ENCODE results near the gene BPIFA2. TPM values are rescaled to one million over a fixed set of nuclear protein-coding genes. Genes with fewer than 3 reads are reported as not detected.

BPIFA2 gene
- total and polyA plus RNA-seq, 2 donors (not counting 1 experiment from before 2014, with no cell fraction given): not detected

DNA sequence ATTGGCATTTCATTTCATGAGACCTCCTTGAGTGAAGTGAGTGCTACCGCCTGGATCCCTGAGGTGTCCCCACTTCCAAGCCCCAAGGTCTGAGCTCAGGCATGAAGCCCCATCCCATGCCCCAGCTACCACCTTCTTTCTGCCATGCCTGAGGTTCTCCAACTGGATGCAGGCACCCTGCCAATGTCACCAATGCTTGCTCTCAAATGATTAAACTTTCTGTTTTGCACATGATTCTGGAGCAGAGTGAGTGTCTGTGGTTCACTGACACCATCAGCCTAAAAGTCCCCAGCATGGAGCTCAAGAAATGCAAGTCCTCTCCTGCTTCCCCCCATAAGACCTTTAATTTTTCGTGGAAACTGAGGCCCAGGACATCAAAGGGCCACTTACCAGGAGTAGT, 43.7 kb upstream of the BPIFA2 start:
- ATAC-seq (ENCODE audit: low read depth) (no peak), DNase-seq (no peak)
- Mint-ChIP-seq H3K27me3 (peaks cover 35% of the 10 kb centered on the region), H3K4me3 (no peak overlapping the region), H3K4me1 (no peaks in the 10 kb centered on the region), H3K27ac (no peak overlapping the region), H3K9me3 (ENCODE audit: insufficient read depth) (peaks cover 10% of the 10 kb centered on the region)
- Histone ChIP-seq H4K20me1 (ENCODE audit: control insufficient read depth, insufficient read depth, low read length, poor library complexity, severe bottlenecking) (no peaks in the 10 kb centered on the region), H3K4me3 (ENCODE audit: control extremely low read depth in 1 of 5, extremely low read depth in 1 of 5, insufficient read depth in 1 of 5, low read depth in 2 of 5, low read length in 4 of 5) (no peak overlapping the region), H3K36me3 (replicated peaks in 1 of 2; ENCODE audit: control extremely low read depth in 1 of 2, control insufficient read depth in 1 of 2, extremely low read depth in 1 of 2, insufficient read depth in 2 of 2, low read length in 1 of 2) (no peaks in the 10 kb centered on the region), H3K4me2 (replicated peaks; ENCODE audit: low read depth, low read length, poor library complexity, severe bottlenecking) (no peak overlapping the region), H3K79me2 (ENCODE audit: control insufficient read depth, insufficient read depth, low read length) (no peaks in the 10 kb centered on the region), H2AFZ (ENCODE audit: insufficient read depth, low read depth, low read length, poor library complexity, severe bottlenecking) (no peak overlapping the region), H3K27ac (ENCODE audit: low read length in 2 of 2) (no peak overlapping the region), H3K9me3 (ENCODE audit: control extremely low read depth in 1 of 3, control insufficient read depth in 2 of 3, insufficient read depth in 1 of 3, low read length in 2 of 3) (no peaks in the 10 kb centered on the region), H3K4me1 (ENCODE audit: control insufficient read depth in 2 of 2, insufficient read depth in 2 of 2, low read length in 2 of 2) (no peaks in the 10 kb centered on the region), H3K9ac (ENCODE audit: low read length) (no peak overlapping the region), H3K27me3 (replicated peaks in 1 of 4; ENCODE audit: control extremely low read depth in 1 of 4, control insufficient read depth in 3 of 4, insufficient read depth in 4 of 4, low read length in 3 of 4) (peaks cover 0 to 9% (median 0%) of the 10 kb centered on the region in 4 experiments)
- no peak for TF ChIP-seq EZH2 (IDR thresholded peaks at IDR 0.05; ENCODE audit: borderline replicate concordance, insufficient read depth, low read depth, low read length, poor library complexity, severe bottlenecking)
- TF ChIP-seq, protein P1, sequence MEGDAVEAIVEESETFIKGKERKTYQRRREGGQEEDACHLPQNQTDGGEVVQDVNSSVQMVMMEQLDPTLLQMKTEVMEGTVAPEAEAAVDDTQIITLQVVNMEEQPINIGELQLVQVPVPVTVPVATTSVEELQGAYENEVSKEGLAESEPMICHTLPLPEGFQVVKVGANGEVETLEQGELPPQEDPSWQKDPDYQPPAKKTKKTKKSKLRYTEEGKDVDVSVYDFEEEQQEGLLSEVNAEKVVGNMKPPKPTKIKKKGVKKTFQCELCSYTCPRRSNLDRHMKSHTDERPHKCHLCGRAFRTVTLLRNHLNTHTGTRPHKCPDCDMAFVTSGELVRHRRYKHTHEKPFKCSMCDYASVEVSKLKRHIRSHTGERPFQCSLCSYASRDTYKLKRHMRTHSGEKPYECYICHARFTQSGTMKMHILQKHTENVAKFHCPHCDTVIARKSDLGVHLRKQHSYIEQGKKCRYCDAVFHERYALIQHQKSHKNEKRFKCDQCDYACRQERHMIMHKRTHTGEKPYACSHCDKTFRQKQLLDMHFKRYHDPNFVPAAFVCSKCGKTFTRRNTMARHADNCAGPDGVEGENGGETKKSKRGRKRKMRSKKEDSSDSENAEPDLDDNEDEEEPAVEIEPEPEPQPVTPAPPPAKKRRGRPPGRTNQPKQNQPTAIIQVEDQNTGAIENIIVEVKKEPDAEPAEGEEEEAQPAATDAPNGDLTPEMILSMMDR (IDR thresholded peaks at IDR 0.05): no peak
- intact Hi-C loops (cut with micrococcal nuclease): no loop called here
- 60% methylated on average over 2 of the region's 2 CpGs for WGBS (ENCODE audit: insufficient coverage)
- ChIA-PET POLR2A (no interaction called here), CTCF (no interaction called here)

DNA sequence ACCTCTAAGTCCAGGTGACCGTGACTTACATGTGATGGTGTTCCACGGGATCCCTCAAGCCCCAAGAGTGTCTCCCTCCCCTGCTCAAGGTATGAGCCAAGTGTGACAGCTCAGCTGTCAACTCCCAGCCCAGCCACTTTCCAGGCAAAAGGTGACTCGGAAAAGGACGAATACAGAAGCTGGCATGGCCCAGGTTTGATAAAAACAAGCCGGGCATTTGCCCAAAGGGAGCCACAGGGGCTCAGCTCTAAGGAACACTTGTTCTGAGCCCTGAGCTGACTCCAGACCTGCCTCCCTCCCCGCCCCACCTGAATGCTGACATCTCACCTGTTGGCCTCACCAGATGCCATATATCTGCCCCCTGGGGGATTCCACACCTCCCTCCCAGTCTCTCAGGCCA, 43.0 kb upstream of the BPIFA2 start:
- Histone ChIP-seq H3K4me1 (ENCODE audit: control insufficient read depth in 2 of 2, insufficient read depth in 2 of 2, low read length in 2 of 2) (no peaks in the 10 kb centered on the region), H2AFZ (ENCODE audit: insufficient read depth, low read depth, low read length, poor library complexity, severe bottlenecking) (no peak overlapping the region), H3K4me2 (replicated peaks; ENCODE audit: low read depth, low read length, poor library complexity, severe bottlenecking) (no peak overlapping the region), H3K27ac (ENCODE audit: low read length in 2 of 2) (no peak overlapping the region), H3K9ac (ENCODE audit: low read length) (no peak overlapping the region), H3K27me3 (replicated peaks in 1 of 4; ENCODE audit: control extremely low read depth in 1 of 4, control insufficient read depth in 3 of 4, insufficient read depth in 4 of 4, low read length in 3 of 4) (peaks cover 0 to 9% (median 0%) of the 10 kb centered on the region in 4 experiments), H3K9me3 (ENCODE audit: control extremely low read depth in 1 of 3, control insufficient read depth in 2 of 3, insufficient read depth in 1 of 3, low read length in 2 of 3) (no peaks in the 10 kb centered on the region), H4K20me1 (ENCODE audit: control insufficient read depth, insufficient read depth, low read length, poor library complexity, severe bottlenecking) (no peaks in the 10 kb centered on the region), H3K36me3 (replicated peaks in 1 of 2; ENCODE audit: control extremely low read depth in 1 of 2, control insufficient read depth in 1 of 2, extremely low read depth in 1 of 2, insufficient read depth in 2 of 2, low read length in 1 of 2) (no peaks in the 10 kb centered on the region), H3K79me2 (ENCODE audit: control insufficient read depth, insufficient read depth, low read length) (no peaks in the 10 kb centered on the region), H3K4me3 (ENCODE audit: control extremely low read depth in 1 of 5, extremely low read depth in 1 of 5, insufficient read depth in 1 of 5, low read depth in 2 of 5, low read length in 4 of 5) (no peak overlapping the region)
- Mint-ChIP-seq H3K4me3 (no peak overlapping the region), H3K9me3 (ENCODE audit: insufficient read depth) (peaks cover 10% of the 10 kb centered on the region), H3K4me1 (no peaks in the 10 kb centered on the region), H3K27ac (no peak overlapping the region), H3K27me3 (peaks cover 41% of the 10 kb centered on the region)
- intact Hi-C loops (cut with micrococcal nuclease): no loop called here
- ChIA-PET POLR2A (no interaction called here), CTCF (no interaction called here)
- DNase-seq: no peak
- no peak for ATAC-seq (ENCODE audit: low read depth)
- 79% methylated on average over 6 of the region's 6 CpGs for WGBS (ENCODE audit: insufficient coverage)
- TF ChIP-seq, protein P1 (IDR thresholded peaks at IDR 0.05): no peak
- TF ChIP-seq EZH2 (IDR thresholded peaks at IDR 0.05; ENCODE audit: borderline replicate concordance, insufficient read depth, low read depth, low read length, poor library complexity, severe bottlenecking): no peak

Data from B cell (primary cell).